ENCODE measurements around the gene CDC27. TPM values are rescaled to one million over a fixed set of nuclear protein-coding genes. Genes with fewer than 3 reads are reported as not detected.
"Not testable (repeated sequence)": the region's sequence is repeated elsewhere in the genome, so short reads cannot be mapped to it uniquely, and the experiment has no call there.

Gene CDC27
- total RNA-seq, 2 donors from 2014 or later = 39.3 to 46.6 TPM

DNA sequence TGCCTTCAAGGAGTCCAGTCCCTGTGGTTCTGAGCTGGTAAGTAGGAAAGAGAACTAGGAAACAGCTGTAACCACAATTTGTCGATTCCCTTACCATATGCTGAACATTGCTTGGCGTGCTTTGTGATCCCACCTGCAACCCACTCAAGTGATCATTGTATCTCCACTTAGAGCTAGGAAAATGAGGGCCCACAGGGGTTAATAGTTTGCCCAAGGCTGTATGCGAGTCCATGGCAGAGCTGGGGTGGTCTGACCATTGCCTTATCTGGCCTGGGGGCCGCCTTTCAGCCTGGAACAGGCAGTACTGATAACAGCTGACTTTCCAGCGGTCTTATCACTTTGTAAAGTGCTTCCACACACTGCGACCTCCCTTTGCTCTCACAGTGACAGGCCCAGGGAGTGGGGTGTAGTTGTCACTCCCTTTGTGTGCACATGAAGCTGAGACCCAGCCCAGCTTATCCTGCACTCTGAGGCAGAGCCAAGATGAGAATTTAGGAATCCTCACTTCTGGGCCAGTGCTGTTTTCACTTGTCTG, 29.9 kb upstream of the CDC27 start:
- no peak for DNase-seq (ENCODE audit: low spot score)
- Histone ChIP-seq H3K4me1 (peaks cover 0 to 37% of the 10 kb centered on the region in 2 donors), H3K4me3 (no peak overlapping the region), H3K27me3 (no peaks in the 10 kb centered on the region), H3K36me3 (peaks cover 72% of the 10 kb centered on the region), H3K27ac (peak overlapping the region; percentile 69 to 78), H3K9me3 (no peaks in the 10 kb centered on the region)
- TF ChIP-seq, protein P1, sequence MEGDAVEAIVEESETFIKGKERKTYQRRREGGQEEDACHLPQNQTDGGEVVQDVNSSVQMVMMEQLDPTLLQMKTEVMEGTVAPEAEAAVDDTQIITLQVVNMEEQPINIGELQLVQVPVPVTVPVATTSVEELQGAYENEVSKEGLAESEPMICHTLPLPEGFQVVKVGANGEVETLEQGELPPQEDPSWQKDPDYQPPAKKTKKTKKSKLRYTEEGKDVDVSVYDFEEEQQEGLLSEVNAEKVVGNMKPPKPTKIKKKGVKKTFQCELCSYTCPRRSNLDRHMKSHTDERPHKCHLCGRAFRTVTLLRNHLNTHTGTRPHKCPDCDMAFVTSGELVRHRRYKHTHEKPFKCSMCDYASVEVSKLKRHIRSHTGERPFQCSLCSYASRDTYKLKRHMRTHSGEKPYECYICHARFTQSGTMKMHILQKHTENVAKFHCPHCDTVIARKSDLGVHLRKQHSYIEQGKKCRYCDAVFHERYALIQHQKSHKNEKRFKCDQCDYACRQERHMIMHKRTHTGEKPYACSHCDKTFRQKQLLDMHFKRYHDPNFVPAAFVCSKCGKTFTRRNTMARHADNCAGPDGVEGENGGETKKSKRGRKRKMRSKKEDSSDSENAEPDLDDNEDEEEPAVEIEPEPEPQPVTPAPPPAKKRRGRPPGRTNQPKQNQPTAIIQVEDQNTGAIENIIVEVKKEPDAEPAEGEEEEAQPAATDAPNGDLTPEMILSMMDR (IDR thresholded peaks at IDR 0.05) = no peak

DNA sequence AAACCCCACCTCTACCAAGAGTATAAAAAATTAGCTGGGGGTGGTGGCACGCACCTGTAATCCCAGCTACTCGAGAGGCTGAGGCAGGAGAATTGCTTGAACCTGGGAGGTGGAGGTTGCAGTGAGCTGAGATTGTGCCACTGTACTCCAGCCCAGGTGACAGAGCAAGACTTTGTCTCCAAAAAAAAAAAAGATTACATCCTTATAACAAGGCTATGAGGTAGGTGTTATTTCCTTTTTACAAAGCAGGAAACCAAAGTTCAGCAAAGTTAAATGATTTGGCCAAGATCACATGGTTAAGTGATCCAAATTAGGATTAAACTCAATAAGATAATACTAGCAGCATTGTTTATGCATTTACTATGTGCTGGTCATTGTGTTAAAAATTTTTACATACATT, 28.2 kb upstream of the CDC27 start:
- H3K27me3 ChIP-seq; DNase-seq (ENCODE audit: low spot score); H3K4me3 ChIP-seq; H3K9me3 ChIP-seq: not testable (repeated sequence)
- Histone ChIP-seq H3K27ac (peak overlapping the region; percentile 69 to 78), H3K36me3 (peaks cover 74% of the 10 kb centered on the region), H3K4me1 (peaks cover 0 to 33% of the 10 kb centered on the region in 2 donors)

DNA sequence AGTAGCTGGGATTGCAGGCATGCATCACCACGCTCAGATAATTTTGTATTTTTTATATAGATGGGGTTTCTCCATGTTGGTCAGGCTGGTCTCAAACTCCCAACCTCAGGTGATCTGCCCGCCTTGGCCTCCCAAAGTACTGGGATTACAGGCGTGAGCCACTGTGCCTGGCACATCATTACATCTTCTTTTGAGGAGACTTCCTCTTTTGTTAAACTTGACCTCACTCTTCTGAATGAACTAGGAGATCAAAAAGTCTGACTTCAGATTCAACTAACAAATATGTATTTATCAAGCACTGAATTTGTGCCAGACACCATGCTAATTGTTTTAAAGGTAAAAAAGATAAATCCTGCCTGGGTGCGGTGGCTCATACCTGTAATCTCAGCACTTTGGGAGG, 27.7 kb upstream of the CDC27 start:
- not testable (repeated sequence) for H3K9me3 ChIP-seq; H3K27me3 ChIP-seq; H3K4me3 ChIP-seq; DNase-seq (ENCODE audit: low spot score)
- Histone ChIP-seq H3K27ac (peak overlapping the region; percentile 69 to 78), H3K4me1 (peaks cover 0 to 33% of the 10 kb centered on the region in 2 donors), H3K36me3 (peaks cover 74% of the 10 kb centered on the region)

DNA sequence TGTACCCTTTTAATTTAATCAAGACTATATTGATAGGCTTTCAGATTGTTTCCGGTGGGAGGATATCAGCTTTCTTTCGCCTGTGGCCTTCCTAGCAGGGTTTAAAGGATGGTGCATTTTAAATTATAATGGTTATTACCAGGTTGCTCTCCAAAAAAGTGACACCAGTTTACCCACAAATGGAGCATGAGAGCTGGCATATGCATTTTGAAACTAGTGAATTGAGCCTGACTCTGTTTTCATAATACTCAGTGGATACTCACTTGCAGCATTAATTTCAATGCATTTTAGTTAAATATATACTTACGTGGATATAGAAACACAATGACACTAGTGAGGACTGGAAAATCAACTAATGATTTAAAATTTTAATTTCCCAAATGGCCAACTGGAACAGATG, 25.8 kb upstream of the CDC27 start:
- H3K4me1 ChIP-seq = peaks cover 0 to 29% of the 10 kb centered on the region in 2 donors
- no peak for DNase-seq (ENCODE audit: low spot score)
- no peaks in the 10 kb centered on the region for H3K9me3 ChIP-seq
- no peaks in the 10 kb centered on the region for H3K27me3 ChIP-seq
- no peak overlapping the region for H3K4me3 ChIP-seq
- peaks cover 74% of the 10 kb centered on the region for H3K36me3 ChIP-seq
- TF ChIP-seq, protein P1 (IDR thresholded peaks at IDR 0.05) = no peak
- H3K27ac ChIP-seq = no peak overlapping the region

DNA sequence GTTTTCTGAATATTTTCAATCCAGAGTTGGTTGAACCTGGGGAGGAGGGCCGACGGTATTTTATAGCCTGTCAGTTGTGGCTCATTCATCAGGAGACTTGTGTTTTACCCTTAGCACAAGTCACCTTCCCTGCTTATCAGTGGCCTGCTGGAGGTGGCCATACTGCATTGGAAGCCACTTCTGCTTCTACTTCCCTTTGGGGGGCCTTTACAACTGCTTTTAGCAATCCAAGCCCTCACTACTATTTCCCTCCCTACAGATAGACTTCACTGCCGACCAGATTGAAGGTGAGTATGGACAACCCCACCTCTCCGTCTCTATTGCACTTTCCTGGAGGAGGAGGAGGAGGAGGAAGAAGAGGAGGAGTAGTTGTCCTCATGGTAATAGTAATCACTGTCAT, 24.4 kb upstream of the CDC27 start:
- TF ChIP-seq, protein P1 (IDR thresholded peaks at IDR 0.05) = no peak
- Histone ChIP-seq H3K4me1 (peaks cover 0 to 23% of the 10 kb centered on the region in 2 donors), H3K4me3 (peak overlapping the region; percentile 52 to 67), H3K36me3 (peaks cover 73% of the 10 kb centered on the region), H3K27ac (peak overlapping the region; percentile 40 to 46), H3K27me3 (no peaks in the 10 kb centered on the region), H3K9me3 (no peaks in the 10 kb centered on the region)
- DNase-seq (ENCODE audit: low spot score) = no peak

DNA sequence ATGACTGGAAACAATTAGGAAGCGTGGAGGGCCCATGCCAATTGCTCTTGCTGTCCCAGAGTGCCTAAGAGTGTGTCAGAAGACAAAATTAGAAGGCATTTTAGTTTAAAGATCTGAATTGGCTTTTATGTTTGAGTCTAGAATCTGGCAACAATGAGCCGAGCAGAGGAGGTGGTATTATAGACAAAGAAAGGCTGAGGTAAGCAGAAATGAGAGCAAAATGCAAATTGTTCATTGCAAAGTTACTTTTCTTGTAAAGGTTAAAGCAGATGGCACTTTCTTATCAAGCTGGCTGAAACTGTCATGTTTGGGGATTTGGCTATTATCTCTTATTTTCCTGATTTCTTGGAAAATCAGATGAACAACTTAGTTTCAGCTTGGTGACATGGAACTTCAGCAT, 23.4 kb upstream of the CDC27 start:
- Histone ChIP-seq H3K27ac (peak overlapping the region; percentile 79 to 95), H3K36me3 (peaks cover 70% of the 10 kb centered on the region), H3K27me3 (no peaks in the 10 kb centered on the region), H3K9me3 (no peaks in the 10 kb centered on the region), H3K4me1 (peaks cover 0 to 27% of the 10 kb centered on the region in 2 donors), H3K4me3 (peak overlapping the region; percentile 52 to 67)
- TF ChIP-seq, protein P1 (IDR thresholded peaks at IDR 0.05) = no peak
- no peak for DNase-seq (ENCODE audit: low spot score)

DNA sequence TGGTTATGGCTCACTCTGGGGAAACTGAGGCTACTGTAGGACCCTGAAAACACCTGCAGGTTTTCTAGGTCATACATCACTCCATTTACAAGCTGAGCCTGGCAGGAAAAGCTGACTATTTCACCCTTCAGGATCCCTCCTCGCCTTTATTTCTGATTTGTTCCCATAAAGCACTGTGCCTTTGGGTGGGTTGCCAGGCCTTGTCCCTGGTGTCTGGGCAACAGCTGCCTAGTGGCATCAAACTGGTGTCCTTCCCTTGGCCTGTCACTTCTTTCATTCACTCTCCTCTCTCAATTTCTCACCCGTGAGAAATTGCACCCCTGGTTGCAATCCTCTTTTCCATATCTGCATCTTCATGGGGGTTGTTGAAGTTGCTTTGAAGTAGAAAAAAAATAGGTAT, 21.7 kb upstream of the CDC27 start:
- TF ChIP-seq, protein P1 (IDR thresholded peaks at IDR 0.05) = no peak
- peaks cover 0 to 18% of the 10 kb centered on the region in 2 donors for H3K4me1 ChIP-seq
- no peaks in the 10 kb centered on the region for H3K27me3 ChIP-seq
- H3K9me3 ChIP-seq = no peaks in the 10 kb centered on the region
- H3K4me3 ChIP-seq = peak overlapping the region; percentile 52 to 67
- no peak for DNase-seq (ENCODE audit: low spot score)
- H3K36me3 ChIP-seq = peaks cover 56% of the 10 kb centered on the region
- peak overlapping the region; percentile 79 to 95 for H3K27ac ChIP-seq
